ENCODE results near the gene GRAMD1B. TPM values are rescaled to one million over a fixed set of nuclear protein-coding genes. Genes with fewer than 3 reads are reported as not detected.
A peak's percentile ranks its signal among the peaks of the same experiment; 100 is the strongest.

The GRAMD1B gene
- total RNA-seq, 2 donors from 2014 or later = 28.8 to 39.6 TPM

DNA sequence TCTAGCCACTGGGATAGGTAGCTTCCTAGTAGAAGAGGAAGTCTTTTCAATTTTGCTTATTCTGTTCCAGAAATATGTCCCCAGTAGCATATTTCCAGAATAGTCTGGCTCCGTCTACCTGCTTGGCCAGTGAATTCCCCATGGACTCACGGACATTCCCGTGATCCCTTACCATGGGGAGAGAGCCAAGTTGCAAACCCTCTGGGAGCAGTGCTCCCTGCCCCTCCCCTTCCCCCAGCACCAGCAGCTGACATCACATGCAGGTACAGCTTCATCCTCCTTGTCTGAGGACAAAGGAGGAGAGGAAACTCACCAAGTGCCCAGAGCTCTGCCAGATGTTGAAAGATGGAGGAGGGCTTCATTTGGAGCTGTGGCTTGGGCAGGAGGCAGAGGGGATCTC, 61.2 kb downstream of the GRAMD1B start:
- WGBS, 2 experiments (ENCODE audit: insufficient coverage in 1 of 2, insufficient read length in 1 of 2) = 93 to 100% methylated on average over 3 of the region's 3 CpGs
- no peaks in the 10 kb centered on the region for H3K27me3 ChIP-seq (ENCODE audit: control insufficient read depth, insufficient read depth, low read length, poor library complexity, severe bottlenecking)
- H3K9ac ChIP-seq (ENCODE audit: extremely low read depth, low read length, poor library complexity, severe bottlenecking) = no peak overlapping the region
- peaks cover 9% of the 10 kb centered on the region for H3K4me1 ChIP-seq (ENCODE audit: control insufficient read depth, insufficient read depth, low read length)
- H3K9me3 ChIP-seq (ENCODE audit: control insufficient read depth, low read length) = no peaks in the 10 kb centered on the region
- Mint-ChIP-seq H3K4me1 (peaks cover 22% of the 10 kb centered on the region), H3K27me3 (ENCODE audit: insufficient read depth) (no peaks in the 10 kb centered on the region), H3K4me3 (no peak overlapping the region), H3K36me3 (ENCODE audit: low read depth) (no peaks in the 10 kb centered on the region), H3K9me3 (no peaks in the 10 kb centered on the region), H3K27ac (no peak overlapping the region)
- H3K27ac ChIP-seq (ENCODE audit: low read depth, low read length) = no peak overlapping the region
- peaks cover 16% of the 10 kb centered on the region for H3K36me3 ChIP-seq (ENCODE audit: control insufficient read depth, insufficient read depth, low read length)
- no peak for DNase-seq
- H3K4me3 ChIP-seq (ENCODE audit: low read length) = no peak overlapping the region
- TF ChIP-seq CTCF (conservative IDR thresholded peaks at IDR 0.05) = no peak

DNA sequence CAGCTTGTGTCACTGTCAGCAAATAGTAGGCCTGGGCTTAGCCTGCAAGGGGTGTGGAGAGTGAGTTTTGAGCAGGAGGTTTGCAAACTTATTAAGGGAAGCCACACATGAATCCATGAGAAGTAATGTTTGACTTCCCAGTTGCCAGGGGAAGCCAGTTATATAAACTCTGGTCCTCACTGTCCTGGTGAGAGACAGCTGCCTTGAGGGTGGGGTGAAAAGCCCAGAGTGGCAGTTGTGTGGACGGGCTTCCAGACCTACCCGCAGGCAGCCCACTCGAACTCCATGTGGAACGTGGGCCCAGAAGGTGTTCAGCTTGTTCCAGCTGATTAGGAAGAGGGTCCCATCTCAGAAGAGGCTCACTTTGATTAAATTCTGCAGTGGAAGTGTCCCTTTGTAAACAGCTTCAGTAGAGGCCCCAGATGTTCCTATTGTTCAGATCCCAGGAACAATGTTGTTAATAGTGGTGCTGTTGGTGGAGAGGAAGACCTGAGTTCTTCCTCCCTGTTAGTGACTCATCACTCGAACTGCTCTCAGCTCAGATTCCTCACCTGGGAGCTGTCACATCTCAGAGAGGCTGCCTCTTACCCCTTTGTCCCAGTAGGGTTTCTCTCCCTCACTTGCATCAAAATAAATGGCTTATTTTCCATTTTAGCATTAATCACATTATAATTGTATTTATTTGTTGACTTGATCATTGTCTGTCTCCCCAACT, 63.4 kb downstream of the GRAMD1B start:
- Mint-ChIP-seq H3K4me3 (no peak overlapping the region), H3K27me3 (ENCODE audit: insufficient read depth) (no peaks in the 10 kb centered on the region), H3K9me3 (no peaks in the 10 kb centered on the region), H3K4me1 (peaks cover 22% of the 10 kb centered on the region), H3K36me3 (ENCODE audit: low read depth) (no peaks in the 10 kb centered on the region), H3K27ac (peak overlapping the region; percentile 75)
- TF ChIP-seq CTCF (conservative IDR thresholded peaks at IDR 0.05) = no peak
- 64% methylated on average over 4 to 5 of the region's 5 CpGs for WGBS, 2 experiments (ENCODE audit: insufficient coverage in 1 of 2, insufficient read length in 1 of 2)
- Histone ChIP-seq H3K27ac (ENCODE audit: low read depth, low read length) (no peak overlapping the region), H3K4me1 (ENCODE audit: control insufficient read depth, insufficient read depth, low read length) (peaks cover 9% of the 10 kb centered on the region), H3K9ac (ENCODE audit: extremely low read depth, low read length, poor library complexity, severe bottlenecking) (no peak overlapping the region), H3K9me3 (ENCODE audit: control insufficient read depth, low read length) (no peaks in the 10 kb centered on the region), H3K4me3 (ENCODE audit: low read length) (no peak overlapping the region), H3K36me3 (ENCODE audit: control insufficient read depth, insufficient read depth, low read length) (peaks cover 19% of the 10 kb centered on the region), H3K27me3 (ENCODE audit: control insufficient read depth, insufficient read depth, low read length, poor library complexity, severe bottlenecking) (no peaks in the 10 kb centered on the region)
- DNase-seq = peak; percentile 64

- Histone ChIP-seq H3K9ac (ENCODE audit: extremely low read depth, low read length, poor library complexity, severe bottlenecking) (no peak overlapping the region), H3K36me3 (ENCODE audit: control insufficient read depth, insufficient read depth, low read length) (peaks cover 19% of the 10 kb centered on the region), H3K4me3 (ENCODE audit: low read length) (no peak overlapping the region), H3K27ac (ENCODE audit: low read depth, low read length) (no peak overlapping the region), H3K4me1 (ENCODE audit: control insufficient read depth, insufficient read depth, low read length) (peaks cover 9% of the 10 kb centered on the region), H3K9me3 (ENCODE audit: control insufficient read depth, low read length) (no peaks in the 10 kb centered on the region), H3K27me3 (ENCODE audit: control insufficient read depth, insufficient read depth, low read length, poor library complexity, severe bottlenecking) (no peaks in the 10 kb centered on the region)
- WGBS, 2 experiments (ENCODE audit: insufficient coverage in 1 of 2, insufficient read length in 1 of 2) = 42 to 50% methylated on average over 5 to 6 of the region's 6 CpGs
- TF ChIP-seq CTCF (conservative IDR thresholded peaks at IDR 0.05) = no peak
- no peak overlapping the region for H3K4me3 Mint-ChIP-seq
- H3K27ac Mint-ChIP-seq = no peak overlapping the region
- no peaks in the 10 kb centered on the region for H3K36me3 Mint-ChIP-seq (ENCODE audit: low read depth)
- H3K4me1 Mint-ChIP-seq = peaks cover 28% of the 10 kb centered on the region
- H3K9me3 Mint-ChIP-seq = no peaks in the 10 kb centered on the region
- H3K27me3 Mint-ChIP-seq (ENCODE audit: insufficient read depth) = no peaks in the 10 kb centered on the region
- peak; percentile 63 for DNase-seq
These were observed 64.4 kb downstream of the GRAMD1B start for GRCh38 chr11:123494195-123495050.
